OCI-LY7 (cell line): ENCODE results near the gene PRAMEF4. TPM values are rescaled to one million over a fixed set of nuclear protein-coding genes. Genes with fewer than 3 reads are reported as not detected.
"Not testable (repeated sequence)": the region's sequence is repeated elsewhere in the genome, so short reads cannot be mapped to it uniquely, and the experiment has no call there.

Source experiments
- BruUV-seq: library from RNA; stranded (reverse); fragments of 400-500 nt; replicated peaks from 2 replicates; lab custom pipeline; 2021; lab: Mats Ljungman, UMichigan
- CTCF ChIA-PET: fragments of 300-600 bp; sonication (Branson Sonifier 250); formaldehyde crosslinking; loops from one replicate; lab custom pipeline; 2022; ENCODE audit warnings: antibody characterized with exemption; ENCODE audit not compliant: unreplicated experiment; lab: Charles Lee
- POLR2A ChIA-PET: fragments of 300-600 bp; sonication (Branson Sonifier 250); formaldehyde crosslinking; loops from one replicate; lab custom pipeline; 2022; ENCODE audit warnings: antibody characterized with exemption; lab: Charles Lee
- DNase-seq: peaks from one replicate; pipeline ENCODE4 v3.0.0-alpha.2; 2015; ENCODE audit warnings: low spot score
- H2AFZ ChIP-seq: fragments of 200-600 bp; sonication (generic), shearing (Covaris generic); 2 replicates; pipeline ENCODE4 v1.6.1; 2014; ENCODE audit warnings: mild to moderate bottlenecking, antibody characterized with exemption, low read length, moderate library complexity
- H3K27ac ChIP-seq: fragments of 200-600 bp; sonication (generic); 2 replicates; pipeline ENCODE4 v1.5.1; 2014; ENCODE audit warnings: mixed run types, low read depth, mild to moderate bottlenecking, moderate library complexity, low read length, inconsistent platforms; ENCODE audit not compliant: poor library complexity, severe bottlenecking
- H3K36me3 ChIP-seq: fragments of 200-600 bp; sonication (generic); 2 replicates; pipeline ENCODE4 v1.6.1; 2014; ENCODE audit warnings: mild to moderate bottlenecking, antibody characterized with exemption, low read length, moderate library complexity, mixed read lengths; ENCODE audit not compliant: insufficient read depth
- H3K4me1 ChIP-seq: fragments of 200-600 bp; sonication (generic); 2 replicates; pipeline ENCODE4 v1.5.1; 2014; ENCODE audit warnings: mild to moderate bottlenecking, low read length; ENCODE audit not compliant: insufficient read depth, poor library complexity, severe bottlenecking
- H3K4me2 ChIP-seq: fragments of 200-600 bp; sonication (generic); 2 replicates; pipeline ENCODE4 v1.6.1; 2014; ENCODE audit warnings: mild to moderate bottlenecking, low read length
- H3K4me3 ChIP-seq: fragments of 200-600 bp; sonication (generic); 2 replicates; pipeline ENCODE4 v1.5.1; 2014; ENCODE audit warnings: mild to moderate bottlenecking, low read depth, low read length; ENCODE audit not compliant: poor library complexity, severe bottlenecking
- H3K79me2 ChIP-seq: fragments of 200-600 bp; sonication (generic); 2 replicates; pipeline ENCODE4 v1.6.1; 2016; ENCODE audit warnings: low read depth, mild to moderate bottlenecking, low read length, moderate library complexity, mixed read lengths; ENCODE audit not compliant: insufficient read depth
- H3K9me2 ChIP-seq: fragments of 200-600 bp; sonication (generic); 2 replicates; pipeline ENCODE4 v1.6.1; 2016; ENCODE audit warnings: mild to moderate bottlenecking, low read length, mixed read lengths; ENCODE audit not compliant: insufficient read depth
- H3K9me3 ChIP-seq: fragments of 200-600 bp; sonication (generic); 2 replicates; pipeline ENCODE4 v1.6.1; 2014; ENCODE audit warnings: mild to moderate bottlenecking, mixed run types, low read length, mixed read lengths
- H4K20me1 ChIP-seq: fragments of 200-600 bp; sonication (generic); 2 replicates; pipeline ENCODE4 v1.6.1; 2014; ENCODE audit warnings: mild to moderate bottlenecking, antibody characterized with exemption, low read length, moderate library complexity, mixed read lengths; ENCODE audit not compliant: insufficient read depth
- CTCF ChIP-seq: fragments of 200-600 bp; sonication (generic); conservative IDR thresholded peaks from 2 replicates; pipeline ENCODE4 v1.5.1; 2014; ENCODE audit warnings: mild to moderate bottlenecking, antibody characterized with exemption, low read length, moderate library complexity, mixed read lengths
- EZH2phosphoT487 ChIP-seq: fragments of 200-600 bp; sonication (generic); IDR thresholded peaks from 2 replicates; pipeline ENCODE4 v1.6.1; 2018; ENCODE audit warnings: low read depth, borderline replicate concordance, mild to moderate bottlenecking, mixed run types, antibody characterized with exemption, low read length, moderate library complexity, mixed read lengths
- intact Hi-C: fragments of 100-400 bp; cut with micrococcal nuclease; formaldehyde crosslinking; loops from one replicate; pipeline ENCODE4 v1.10.0; 2022; ENCODE audit not compliant: unreplicated experiment
- small RNA-seq: library from RNA; depleted of rRNA; stranded (forward); fragments of <200 nt; gene quantifications from one replicate; pipeline ENCODE3, GENCODE V24; 2014
- total RNA-seq, 2 experiments: library from RNA; depleted of rRNA in 1 of 2; stranded (reverse); fragments of >200 nt in 1 of 2; shearing (Covaris generic) in 1 of 2; gene quantifications; 2 replicates each; pipeline ENCODE4 v1.2.3, GENCODE V29; 2014 to 2022

PRAMEF4 gene
- total RNA-seq, 2 experiments from 2014 or later: not detected

- CTCF ChIA-PET: no interaction called here
These were observed 34.2 kb downstream of the PRAMEF4 start for GRCh38 chr1:12851779-12852178.

GRCh38 chr1:12848620-12849019, 37.4 kb downstream of the PRAMEF4 start, which contains the start of gene HNRNPCL1:
HNRNPCL1 (minus strand) TSS chr1:12848720; CDS start chr1:12848289, 431 bp downstream.
- CTCF ChIA-PET: not testable (repeated sequence)

More at GRCh38 chr1:12851779-12852178, 34.2 kb downstream of the PRAMEF4 start:
- no TSS peak for BruUV-seq
- Histone ChIP-seq H3K9me3 (no peaks in the 10 kb centered on the region), H2AFZ (no peak overlapping the region), H3K4me3 (no peak overlapping the region), H3K36me3 (no peaks in the 10 kb centered on the region), H3K9me2 (no peaks in the 10 kb centered on the region), H3K27ac (no peak overlapping the region), H4K20me1 (no peaks in the 10 kb centered on the region), H3K4me1 (no peaks in the 10 kb centered on the region), H3K79me2 (no peaks in the 10 kb centered on the region), H3K4me2 (no peak overlapping the region)
- TF ChIP-seq EZH2phosphoT487 (no peak), CTCF (no peak)
- no peak for DNase-seq
- POLR2A ChIA-PET: no interaction called here
- intact Hi-C loops: no loop called here

DNA sequence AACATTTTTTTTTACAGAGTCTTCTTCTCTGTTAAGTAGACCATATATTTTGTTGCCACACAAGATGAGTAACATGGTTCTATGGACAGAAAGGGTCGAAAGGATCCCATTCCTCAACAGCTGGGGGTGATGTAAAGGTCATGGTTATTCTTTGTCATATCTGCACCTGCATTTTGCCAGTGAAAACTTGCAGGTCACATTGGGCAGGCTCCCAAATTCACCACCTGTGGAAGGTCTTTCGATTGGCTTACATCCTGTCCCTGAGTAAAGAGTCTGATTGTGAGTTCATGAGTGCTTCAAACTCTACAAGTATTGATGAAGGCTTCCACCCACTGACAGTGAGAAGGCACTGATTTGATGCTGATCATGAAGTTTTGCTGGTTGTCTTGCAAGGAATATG, 52.8 kb downstream of the PRAMEF4 start:
- H3K9me2 ChIP-seq, H3K4me2 ChIP-seq, intact Hi-C loops, H3K4me1 ChIP-seq, CTCF ChIA-PET, H3K27ac ChIP-seq, H3K9me3 ChIP-seq, H3K4me3 ChIP-seq, DNase-seq, H2AFZ ChIP-seq, H3K79me2 ChIP-seq, POLR2A ChIA-PET, BruUV-seq, H3K36me3 ChIP-seq, H4K20me1 ChIP-seq: not testable (repeated sequence)

More at GRCh38 chr1:12848620-12849019, 37.4 kb downstream of the PRAMEF4 start, which contains the start of gene HNRNPCL1:
- POLR2A ChIA-PET, H3K79me2 ChIP-seq, BruUV-seq, H3K4me3 ChIP-seq, H3K27ac ChIP-seq, H3K9me3 ChIP-seq, H2AFZ ChIP-seq, H3K9me2 ChIP-seq, H3K4me1 ChIP-seq, DNase-seq, H3K36me3 ChIP-seq, H3K4me2 ChIP-seq, H4K20me1 ChIP-seq, intact Hi-C loops: not testable (repeated sequence)

DNA sequence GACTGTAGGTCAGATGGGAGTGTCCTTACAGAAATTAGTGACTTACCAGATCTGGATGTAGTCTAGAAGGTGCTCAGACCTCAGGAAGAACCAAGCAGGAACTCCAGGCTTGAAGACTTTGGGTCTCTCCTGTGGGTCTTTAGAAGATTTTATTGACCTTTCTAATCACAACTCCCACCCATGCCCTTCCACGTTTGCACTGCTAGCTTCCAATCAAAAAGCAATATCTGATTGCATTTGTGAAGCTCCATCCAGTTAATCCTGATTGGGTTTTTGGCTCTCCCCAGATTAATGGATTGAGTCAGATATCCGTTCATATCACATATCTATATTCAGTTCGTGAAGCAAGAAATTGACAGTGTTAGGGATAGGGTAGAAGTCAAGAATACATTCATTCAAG, 54.7 kb downstream of the PRAMEF4 start, which contains the start of gene PRAMEF11:
Gene PRAMEF11, minus strand, starts transcription at position 101 of the 400 bp plus-strand sequence. CDS start 2,621 bp downstream, outside the sequence.
- H2AFZ ChIP-seq, H3K9me3 ChIP-seq, H3K27ac ChIP-seq, BruUV-seq, H4K20me1 ChIP-seq, H3K79me2 ChIP-seq, POLR2A ChIA-PET, DNase-seq, intact Hi-C loops, H3K9me2 ChIP-seq, H3K36me3 ChIP-seq, CTCF ChIA-PET, H3K4me3 ChIP-seq, H3K4me1 ChIP-seq, H3K4me2 ChIP-seq: not testable (repeated sequence)

Small RNA genes lying within 50 kb of the gene (small RNA-seq; reads per million reads assigned to genes)
- not detected for gene RNU6-1072P

Other genes starting within 250 kb of the PRAMEF4 start
- gene AADACL4, start 242.1 kb downstream of the PRAMEF4 start, total RNA-seq (2014; rRNA removed; shearing (Covaris generic)): not detected in 2 replicates
- gene AADACL4, start 242.1 kb downstream of the PRAMEF4 start, total RNA-seq (2022): not detected in 2 replicates
- gene AADACL3, start 170.1 kb downstream of the PRAMEF4 start, total RNA-seq (2014; rRNA removed; shearing (Covaris generic)): not detected in 2 replicates
- not detected in 2 replicates for gene AADACL3, start 170.1 kb downstream of the PRAMEF4 start, total RNA-seq (2022)
- not detected in 2 replicates for gene CFAP107, start 140.0 kb downstream of the PRAMEF4 start, total RNA-seq (2014; rRNA removed; shearing (Covaris generic))
- not detected in 2 replicates for gene CFAP107, start 140.0 kb downstream of the PRAMEF4 start, total RNA-seq (2022)
- gene PRAMEF12, start 112.5 kb downstream of the PRAMEF4 start, total RNA-seq (2014; rRNA removed; shearing (Covaris generic)): not detected in 2 replicates
- not detected in 2 replicates for gene PRAMEF12, start 112.5 kb downstream of the PRAMEF4 start, total RNA-seq (2022)
- gene PRAMEF1, start 94.8 kb downstream of the PRAMEF4 start, total RNA-seq (2014; rRNA removed; shearing (Covaris generic)): not detected in 2 replicates
- not detected in 2 replicates for gene PRAMEF1, start 94.8 kb downstream of the PRAMEF4 start, total RNA-seq (2022)
- not detected in 2 replicates for gene PRAMEF11, start 54.8 kb downstream of the PRAMEF4 start, total RNA-seq (2014; rRNA removed; shearing (Covaris generic))
- not detected in 2 replicates for gene PRAMEF11, start 54.8 kb downstream of the PRAMEF4 start, total RNA-seq (2022)
- not detected in 2 replicates for gene HNRNPCL1, start 37.5 kb downstream of the PRAMEF4 start, total RNA-seq (2014; rRNA removed; shearing (Covaris generic))
- gene HNRNPCL1, start 37.5 kb downstream of the PRAMEF4 start, total RNA-seq (2022): not detected in 2 replicates
- not detected in 2 replicates for gene PRAMEF2, start 29.1 kb downstream of the PRAMEF4 start, total RNA-seq (2014; rRNA removed; shearing (Covaris generic))
- gene PRAMEF2, start 29.1 kb downstream of the PRAMEF4 start, total RNA-seq (2022): not detected in 2 replicates
- not detected in 2 replicates for gene PRAMEF10, start 12.1 kb upstream of the PRAMEF4 start, total RNA-seq (2014; rRNA removed; shearing (Covaris generic))
- not detected in 2 replicates for gene PRAMEF10, start 12.1 kb upstream of the PRAMEF4 start, total RNA-seq (2022)
- gene PRAMEF7, start 30.4 kb upstream of the PRAMEF4 start, total RNA-seq (2014; rRNA removed; shearing (Covaris generic)): not detected in 2 replicates
- gene PRAMEF7, start 30.4 kb upstream of the PRAMEF4 start, total RNA-seq (2022): not detected in 2 replicates
- gene PRAMEF6, start 61.4 kb upstream of the PRAMEF4 start, total RNA-seq (2014; rRNA removed; shearing (Covaris generic)): not detected in 2 replicates
- gene PRAMEF6, start 61.4 kb upstream of the PRAMEF4 start, total RNA-seq (2022): not detected in 2 replicates
- not detected in 2 replicates for gene PRAMEF27, start 170.4 kb upstream of the PRAMEF4 start, total RNA-seq (2014; rRNA removed; shearing (Covaris generic))
- gene PRAMEF27, start 170.4 kb upstream of the PRAMEF4 start, total RNA-seq (2022): not detected in 2 replicates
- not detected in 2 replicates for gene HNRNPCL3, start 174.6 kb upstream of the PRAMEF4 start, total RNA-seq (2014; rRNA removed; shearing (Covaris generic))
- gene HNRNPCL3, start 174.6 kb upstream of the PRAMEF4 start, total RNA-seq (2022): not detected in 2 replicates
- not detected in 2 replicates for gene PRAMEF25, start 184.6 kb upstream of the PRAMEF4 start, total RNA-seq (2014; rRNA removed; shearing (Covaris generic))
- not detected in 2 replicates for gene PRAMEF25, start 184.6 kb upstream of the PRAMEF4 start, total RNA-seq (2022)
- gene HNRNPCL2, start 230.7 kb upstream of the PRAMEF4 start, total RNA-seq (2014; rRNA removed; shearing (Covaris generic)): not detected in 2 replicates
- gene HNRNPCL2, start 230.7 kb upstream of the PRAMEF4 start, total RNA-seq (2022): not detected in 2 replicates